Measurements from ENCODE around the gene DHFR2. TPM values are rescaled to one million over a fixed set of nuclear protein-coding genes. Genes with fewer than 3 reads are reported as not detected.

DHFR2 gene
- total RNA-seq, 1 donor from 2014 or later, result 6.3 TPM

Other genes starting within 250 kb of the DHFR2 start
- 23.3 and 60.3 TPM in 2 replicates for gene PROS1, start 89.0 kb downstream of the DHFR2 start, total RNA-seq
- gene ARL13B, start 82.8 kb downstream of the DHFR2 start, total RNA-seq, result 12.2 and 16.4 TPM in 2 replicates
- gene STX19, start 34.3 kb downstream of the DHFR2 start, total RNA-seq, result not detected in 2 replicates
- 14.6 and 15.5 TPM in 2 replicates for gene NSUN3, start 145 bp upstream of the DHFR2 start, total RNA-seq

All from renal cortical epithelial cell (primary cell).